Skeletal muscle tissue (tissue), 4 donors: ENCODE data around the gene MDFIC. TPM values are rescaled to one million over a fixed set of nuclear protein-coding genes. Genes with fewer than 3 reads are reported as not detected.
A peak's percentile ranks its signal among the peaks of the same experiment; 100 is the strongest.

Experiments used
- H3K27ac ChIP-seq: one replicate; pipeline ENCODE4 v1.7.0; 2013; ENCODE audit warnings: mild to moderate bottlenecking, low read depth, low read length, inconsistent platforms
- H3K27me3 ChIP-seq, 3 donors: one replicate each; pipeline ENCODE4 v1.7.0; 2013; ENCODE audit warnings: low read length in 3 of 3; ENCODE audit not compliant: control insufficient read depth in 3 of 3, insufficient read depth in 3 of 3
- H3K36me3 ChIP-seq, 3 donors: one replicate each; pipeline ENCODE4 v1.7.0; 2013; ENCODE audit warnings: low read length in 3 of 3; ENCODE audit not compliant: control insufficient read depth in 3 of 3, insufficient read depth in 3 of 3
- H3K4me1 ChIP-seq, 3 donors: one replicate each; pipeline ENCODE4 v1.7.0; 2013; ENCODE audit warnings: low read length in 3 of 3, mild to moderate bottlenecking in 3 of 3; ENCODE audit not compliant: control insufficient read depth in 3 of 3, insufficient read depth in 3 of 3
- H3K4me3 ChIP-seq, 3 donors: one replicate each; pipeline ENCODE4 v1.7.0; 2013; ENCODE audit warnings: low read length in 3 of 3
- H3K9ac ChIP-seq, 3 donors: one replicate each; pipeline ENCODE4 v1.7.0; 2013; ENCODE audit warnings: low read length in 3 of 3, mild to moderate bottlenecking in 3 of 3, moderate library complexity in 2 of 3, low read depth in 1 of 3
- H3K9me3 ChIP-seq, 3 donors: one replicate each; pipeline ENCODE4 v1.7.0; 2013; ENCODE audit warnings: low read length in 3 of 3; ENCODE audit not compliant: control insufficient read depth in 3 of 3
- total RNA-seq: library from RNA; depleted of rRNA; stranded (reverse); fragments of >200 nt; gene quantifications from one replicate; pipeline ENCODE4 v1.2.3, GENCODE V29; 2014
- donor health status: Osteomylitis.

Gene MDFIC
- total RNA-seq, 1 donor from 2014 or later: 20.9 TPM

- H3K27ac ChIP-seq: peak overlapping the region; percentile 69
- H3K4me1 ChIP-seq: peaks cover 0 to 7% (median 3%) of the 10 kb centered on the region in 3 donors
- H3K27me3 ChIP-seq: no peaks in the 10 kb centered on the region
- H3K4me3 ChIP-seq: peak overlapping the region; percentile 59 to 75 (median 64)
- no peaks in the 10 kb centered on the region for H3K36me3 ChIP-seq
- peak overlapping the region; percentile 60 to 76 (median 70) for H3K9ac ChIP-seq
- no peaks in the 10 kb centered on the region for H3K9me3 ChIP-seq
Observed at GRCh38 chr7:114944745-114945625, 23.1 kb downstream of the MDFIC start.

GRCh38 chr7:114949231-114949630 is 27.3 kb downstream of the MDFIC start:
- peaks cover 0 to 7% (median under 1%) of the 10 kb centered on the region in 3 donors for H3K4me1 ChIP-seq
- no peak overlapping the region for H3K9ac ChIP-seq
- H3K27me3 ChIP-seq: no peaks in the 10 kb centered on the region
- H3K36me3 ChIP-seq: no peaks in the 10 kb centered on the region
- H3K9me3 ChIP-seq: no peaks in the 10 kb centered on the region
- H3K4me3 ChIP-seq: no peak overlapping the region
- no peak overlapping the region for H3K27ac ChIP-seq

GRCh38 chr7:114952296-114952695 is 30.4 kb downstream of the MDFIC start:
- Histone ChIP-seq H3K9me3 (no peaks in the 10 kb centered on the region), H3K9ac (no peak overlapping the region), H3K4me3 (no peak overlapping the region), H3K27me3 (no peaks in the 10 kb centered on the region), H3K36me3 (no peaks in the 10 kb centered on the region), H3K4me1 (no peaks in the 10 kb centered on the region), H3K27ac (no peak overlapping the region)

GRCh38 chr7:114953724-114954123 is 31.8 kb downstream of the MDFIC start:
- no peak overlapping the region for H3K4me3 ChIP-seq
- no peak overlapping the region for H3K9ac ChIP-seq
- no peak overlapping the region for H3K27ac ChIP-seq
- no peaks in the 10 kb centered on the region for H3K4me1 ChIP-seq
- no peaks in the 10 kb centered on the region for H3K36me3 ChIP-seq
- H3K9me3 ChIP-seq: no peaks in the 10 kb centered on the region
- no peaks in the 10 kb centered on the region for H3K27me3 ChIP-seq

GRCh38 chr7:114956702-114957101 is 34.8 kb downstream of the MDFIC start:
- Histone ChIP-seq H3K27ac (no peak overlapping the region), H3K27me3 (no peaks in the 10 kb centered on the region), H3K4me3 (no peak overlapping the region), H3K9me3 (no peaks in the 10 kb centered on the region), H3K4me1 (no peaks in the 10 kb centered on the region), H3K36me3 (no peaks in the 10 kb centered on the region), H3K9ac (no peak overlapping the region)

GRCh38 chr7:114957444-114957843 is 35.5 kb downstream of the MDFIC start:
- Histone ChIP-seq H3K36me3 (no peaks in the 10 kb centered on the region), H3K9ac (no peak overlapping the region), H3K27me3 (no peaks in the 10 kb centered on the region), H3K9me3 (no peaks in the 10 kb centered on the region), H3K4me3 (no peak overlapping the region), H3K27ac (no peak overlapping the region), H3K4me1 (no peaks in the 10 kb centered on the region)

GRCh38 chr7:114959931-114960330 is 38.0 kb downstream of the MDFIC start:
- Histone ChIP-seq H3K27ac (no peak overlapping the region), H3K9me3 (no peaks in the 10 kb centered on the region), H3K27me3 (no peaks in the 10 kb centered on the region), H3K4me1 (no peaks in the 10 kb centered on the region), H3K4me3 (no peak overlapping the region), H3K9ac (no peak overlapping the region), H3K36me3 (no peaks in the 10 kb centered on the region)

- no peak overlapping the region for H3K4me3 ChIP-seq
- no peaks in the 10 kb centered on the region for H3K27me3 ChIP-seq
- no peaks in the 10 kb centered on the region for H3K36me3 ChIP-seq
- H3K4me1 ChIP-seq: no peaks in the 10 kb centered on the region
- no peak overlapping the region for H3K27ac ChIP-seq
- no peaks in the 10 kb centered on the region for H3K9me3 ChIP-seq
- no peak overlapping the region for H3K9ac ChIP-seq
Observed at GRCh38 chr7:114962441-114962840, 40.5 kb downstream of the MDFIC start.

GRCh38 chr7:114966156-114966555 is 44.3 kb downstream of the MDFIC start:
- Histone ChIP-seq H3K27ac (no peak overlapping the region), H3K9me3 (no peaks in the 10 kb centered on the region), H3K27me3 (no peaks in the 10 kb centered on the region), H3K9ac (no peak overlapping the region), H3K4me1 (no peaks in the 10 kb centered on the region), H3K36me3 (no peaks in the 10 kb centered on the region), H3K4me3 (no peak overlapping the region)

GRCh38 chr7:114969096-114969495 is 47.2 kb downstream of the MDFIC start:
- Histone ChIP-seq H3K4me3 (no peak overlapping the region), H3K4me1 (peaks cover 0 to 2% (median 0%) of the 10 kb centered on the region in 3 donors), H3K27me3 (no peaks in the 10 kb centered on the region), H3K36me3 (no peaks in the 10 kb centered on the region), H3K27ac (no peak overlapping the region), H3K9ac (no peak overlapping the region), H3K9me3 (no peaks in the 10 kb centered on the region)
